ENCODE measurements around the gene MFSD6L.

Gene MFSD6L

DNA sequence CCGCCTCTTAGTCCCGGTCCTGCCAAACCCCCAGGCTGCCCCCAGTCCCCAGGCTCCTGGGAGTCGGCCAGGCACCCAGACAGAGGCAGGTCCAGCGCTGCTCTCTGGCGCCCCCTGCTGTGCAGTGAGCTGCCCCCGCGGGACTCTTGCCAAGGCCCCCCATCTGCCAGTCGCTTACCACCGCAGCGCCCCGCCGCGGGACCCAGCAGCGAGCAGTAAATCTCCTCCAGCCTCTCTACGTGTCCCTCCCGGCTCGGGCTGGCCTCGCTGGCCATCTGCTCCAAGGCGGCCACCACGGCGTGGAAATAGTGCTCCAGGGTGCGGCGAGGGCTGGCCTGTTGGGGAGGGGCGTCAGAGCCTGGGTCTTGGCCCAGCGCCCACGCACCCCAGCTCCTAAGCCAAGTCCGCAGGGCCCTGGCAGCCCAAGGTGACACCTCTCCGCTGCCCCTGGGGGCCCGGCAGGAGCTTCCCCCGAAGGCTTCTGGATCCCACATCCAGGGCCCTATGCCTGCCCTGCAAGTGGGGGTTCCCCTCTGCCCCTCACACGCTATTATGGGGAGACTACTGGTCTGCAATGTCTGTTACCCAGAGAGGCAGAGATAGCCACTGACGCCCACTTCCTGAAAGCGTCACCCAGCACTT is 33.7 kb upstream of the MFSD6L start:
- no peak overlapping the region for H3K4me3 ChIP-seq (ENCODE audit: low read depth, low read length)
- TF ChIP-seq, protein P1, sequence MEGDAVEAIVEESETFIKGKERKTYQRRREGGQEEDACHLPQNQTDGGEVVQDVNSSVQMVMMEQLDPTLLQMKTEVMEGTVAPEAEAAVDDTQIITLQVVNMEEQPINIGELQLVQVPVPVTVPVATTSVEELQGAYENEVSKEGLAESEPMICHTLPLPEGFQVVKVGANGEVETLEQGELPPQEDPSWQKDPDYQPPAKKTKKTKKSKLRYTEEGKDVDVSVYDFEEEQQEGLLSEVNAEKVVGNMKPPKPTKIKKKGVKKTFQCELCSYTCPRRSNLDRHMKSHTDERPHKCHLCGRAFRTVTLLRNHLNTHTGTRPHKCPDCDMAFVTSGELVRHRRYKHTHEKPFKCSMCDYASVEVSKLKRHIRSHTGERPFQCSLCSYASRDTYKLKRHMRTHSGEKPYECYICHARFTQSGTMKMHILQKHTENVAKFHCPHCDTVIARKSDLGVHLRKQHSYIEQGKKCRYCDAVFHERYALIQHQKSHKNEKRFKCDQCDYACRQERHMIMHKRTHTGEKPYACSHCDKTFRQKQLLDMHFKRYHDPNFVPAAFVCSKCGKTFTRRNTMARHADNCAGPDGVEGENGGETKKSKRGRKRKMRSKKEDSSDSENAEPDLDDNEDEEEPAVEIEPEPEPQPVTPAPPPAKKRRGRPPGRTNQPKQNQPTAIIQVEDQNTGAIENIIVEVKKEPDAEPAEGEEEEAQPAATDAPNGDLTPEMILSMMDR (IDR thresholded peaks at IDR 0.05; ENCODE audit: insufficient read depth, low read depth, low read length, missing control alignments): peak; percentile 58
- DNase-seq (ENCODE audit: low read depth): peak; percentile 33

DNA sequence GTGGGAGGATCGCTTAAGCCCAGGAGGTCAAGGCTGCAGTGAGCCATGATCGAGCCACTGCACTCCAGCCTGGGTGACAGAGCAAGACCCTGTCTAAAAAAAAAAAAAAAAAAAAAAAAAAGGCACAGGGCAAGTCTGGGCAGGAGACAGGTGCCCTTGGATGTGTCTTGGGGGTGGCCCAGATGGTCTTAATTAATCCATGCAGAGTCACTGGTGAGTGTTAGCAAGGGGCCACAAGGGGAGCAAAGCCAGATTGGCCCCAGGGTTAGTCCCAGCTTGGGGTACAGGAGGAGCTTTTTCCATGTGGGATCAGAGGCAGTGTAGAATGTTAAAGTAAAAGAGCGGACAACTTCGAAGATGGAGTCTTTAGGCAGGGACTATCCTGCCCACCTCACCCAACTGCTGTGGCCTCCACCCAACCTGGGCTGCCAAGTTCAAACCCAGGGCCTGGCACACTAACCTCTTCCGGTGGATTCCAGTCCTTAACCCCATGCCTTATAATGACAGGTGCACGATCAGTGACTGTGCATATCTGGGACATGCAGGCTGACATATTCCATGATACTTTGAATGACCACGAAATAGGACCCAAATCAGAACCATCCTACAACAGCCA is 32.2 kb upstream of the MFSD6L start:
- no peak overlapping the region for H3K4me3 ChIP-seq (ENCODE audit: low read depth, low read length)
- TF ChIP-seq, protein P1 (IDR thresholded peaks at IDR 0.05; ENCODE audit: insufficient read depth, low read depth, low read length, missing control alignments): no peak
- DNase-seq (ENCODE audit: low read depth): no peak

DNA sequence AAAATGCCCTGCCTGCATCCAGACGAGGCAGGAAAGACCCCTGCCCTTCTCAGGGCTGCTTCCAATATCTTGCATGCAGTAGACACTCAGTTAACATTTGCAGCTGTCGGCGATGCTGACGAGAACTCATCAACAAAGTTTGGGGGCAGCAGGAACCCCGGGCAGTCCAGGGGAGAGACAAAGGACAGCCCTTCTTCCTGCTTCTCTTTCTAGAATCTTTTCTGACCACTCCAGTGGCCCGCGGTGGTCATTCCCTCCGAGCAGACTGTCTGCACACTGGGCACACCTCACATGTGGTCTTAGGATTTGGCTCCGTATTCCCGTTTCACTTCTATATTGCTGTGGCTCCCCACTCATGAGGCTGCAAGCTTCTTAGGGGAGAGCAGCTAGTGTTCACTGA is 31.0 kb upstream of the MFSD6L start:
- no peak for DNase-seq (ENCODE audit: low read depth)
- no peak overlapping the region for H3K4me3 ChIP-seq (ENCODE audit: low read depth, low read length)
- TF ChIP-seq, protein P1 (IDR thresholded peaks at IDR 0.05; ENCODE audit: insufficient read depth, low read depth, low read length, missing control alignments): no peak

DNA sequence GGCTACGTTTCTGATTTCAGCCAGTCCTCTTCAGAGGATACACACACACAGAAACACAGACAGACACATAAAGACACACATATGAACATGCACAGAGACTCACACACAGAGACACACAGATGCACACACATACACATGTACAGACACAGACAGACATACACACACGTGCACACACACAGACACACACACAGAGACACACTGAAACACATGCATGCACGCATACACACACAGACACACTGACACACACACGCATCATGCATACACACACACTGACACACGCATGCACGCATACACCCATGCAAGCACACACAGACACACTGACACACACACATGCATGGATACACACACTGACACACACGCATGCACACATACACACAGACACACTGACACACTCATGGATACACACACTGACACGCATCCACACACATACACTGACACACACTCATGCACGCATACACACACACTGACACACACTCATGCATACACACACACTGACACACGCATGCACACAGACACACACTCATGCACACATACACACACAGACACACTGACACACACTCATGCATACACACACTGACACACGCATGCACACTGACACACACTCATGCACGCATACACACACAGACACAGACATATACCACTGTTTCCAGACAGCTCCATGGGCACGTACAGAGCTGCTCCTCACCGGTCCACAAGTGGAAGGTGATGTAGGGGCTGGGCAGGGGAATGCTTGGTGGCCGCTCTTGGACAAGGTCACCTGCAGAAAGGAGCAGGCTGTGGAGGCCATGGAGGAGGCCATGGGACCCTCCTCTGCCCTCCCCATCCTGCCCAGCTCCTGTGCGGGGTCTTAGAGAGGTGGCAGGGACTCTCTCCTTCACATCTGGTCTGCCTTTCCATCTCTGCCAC is 30.1 kb upstream of the MFSD6L start:
- no peak for DNase-seq (ENCODE audit: low read depth)
- TF ChIP-seq, protein P1 (IDR thresholded peaks at IDR 0.05; ENCODE audit: insufficient read depth, low read depth, low read length, missing control alignments): no peak
- no peak overlapping the region for H3K4me3 ChIP-seq (ENCODE audit: low read depth, low read length)

DNA sequence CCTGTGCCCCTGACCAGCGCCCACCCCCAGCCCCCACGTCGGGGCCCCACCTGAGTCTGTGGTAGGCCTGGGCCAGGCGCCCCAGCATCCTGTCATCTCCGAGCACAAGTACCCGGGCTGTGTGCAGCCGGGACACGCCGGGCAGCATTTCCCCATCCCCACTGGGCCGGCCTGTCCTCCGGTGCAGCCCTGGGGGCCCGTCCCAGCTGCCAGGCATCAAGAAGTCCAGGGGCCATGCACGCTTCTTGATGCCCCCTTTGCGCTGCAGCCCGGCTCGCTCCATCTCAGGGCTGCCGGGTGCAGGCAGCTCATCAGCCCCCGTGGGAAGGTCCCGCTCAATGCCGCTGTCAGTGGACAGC is 29.3 kb upstream of the MFSD6L start:
- TF ChIP-seq, protein P1 (IDR thresholded peaks at IDR 0.05; ENCODE audit: insufficient read depth, low read depth, low read length, missing control alignments): no peak
- no peak overlapping the region for H3K4me3 ChIP-seq (ENCODE audit: low read depth, low read length)
- DNase-seq (ENCODE audit: low read depth): peak; percentile 1

DNA sequence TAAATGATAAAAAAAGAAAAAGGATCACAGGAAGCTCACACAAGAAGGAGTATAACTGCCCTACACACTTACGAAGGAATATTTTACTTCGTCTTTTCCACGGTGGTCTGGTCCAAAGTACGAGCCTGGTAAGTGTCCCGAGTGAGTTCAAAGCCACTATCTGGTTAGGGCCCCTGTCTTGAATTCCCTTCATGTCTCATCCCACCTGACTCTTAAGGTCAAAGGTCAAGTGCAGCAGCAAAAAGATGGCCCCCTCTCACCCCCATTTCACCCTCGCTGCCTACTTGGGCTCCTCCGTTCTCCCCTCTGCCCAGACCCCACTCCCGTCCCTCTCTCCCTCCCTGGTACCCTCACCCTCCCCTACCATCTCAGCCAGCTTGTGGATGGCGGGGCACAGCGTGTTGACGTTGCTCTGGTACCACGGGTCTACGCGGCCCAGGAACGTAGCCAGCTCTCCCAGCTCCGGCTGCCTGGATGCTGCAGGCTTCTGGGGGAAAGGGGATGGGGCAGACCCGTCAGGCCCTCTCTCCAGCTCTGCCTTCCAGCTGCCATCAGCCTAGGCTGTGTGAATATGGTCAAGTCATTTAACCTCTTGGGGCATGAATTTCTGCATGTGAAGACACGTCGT is 27.8 kb upstream of the MFSD6L start:
- DNase-seq (ENCODE audit: low read depth): no peak
- H3K4me3 ChIP-seq (ENCODE audit: low read depth, low read length): no peak overlapping the region
- TF ChIP-seq, protein P1 (IDR thresholded peaks at IDR 0.05; ENCODE audit: insufficient read depth, low read depth, low read length, missing control alignments): no peak

Data from GM12865 (cell line).